Activated gamma-delta T cell (primary cell): ENCODE measurements around the gene ZNF646.

Experiments used
- DNase-seq: peaks from one replicate; lab custom pipeline; 2025; lab: John Stamatoyannopoulos, UW

Gene ZNF646

GRCh38 chr16:31130899-31131298 lies 56.7 kb downstream of the ZNF646 start:
- DNase-seq: no peak

GRCh38 chr16:31131416-31131815 lies 57.2 kb downstream of the ZNF646 start:
- DNase-seq: no peak

GRCh38 chr16:31131841-31132271 lies 57.6 kb downstream of the ZNF646 start:
- no peak for DNase-seq

GRCh38 chr16:31132303-31132979 lies 58.2 kb downstream of the ZNF646 start:
- DNase-seq: no peak

- DNase-seq: no peak
Observed at GRCh38 chr16:31133046-31133501, 58.9 kb downstream of the ZNF646 start.
